GM08714 (cell line): ENCODE data around the gene RPL29.
"Not testable (repeated sequence)": the region's sequence is repeated elsewhere in the genome, so short reads cannot be mapped to it uniquely, and the experiment has no call there.

Source experiments
- H3K4me3 ChIP-seq: fragments of 200-500 bp; sonication (Bioruptor generic); 2 replicates; pipeline ENCODE4 v1.5.1; 2014; ENCODE audit warnings: mild to moderate bottlenecking, low read length, inconsistent platforms
- ZNF274 ChIP-seq: IDR thresholded peaks from 2 replicates; pipeline ENCODE4 v1.6.1; 2012; ENCODE audit warnings: mild to moderate bottlenecking, low read depth, low read length

The RPL29 gene

DNA sequence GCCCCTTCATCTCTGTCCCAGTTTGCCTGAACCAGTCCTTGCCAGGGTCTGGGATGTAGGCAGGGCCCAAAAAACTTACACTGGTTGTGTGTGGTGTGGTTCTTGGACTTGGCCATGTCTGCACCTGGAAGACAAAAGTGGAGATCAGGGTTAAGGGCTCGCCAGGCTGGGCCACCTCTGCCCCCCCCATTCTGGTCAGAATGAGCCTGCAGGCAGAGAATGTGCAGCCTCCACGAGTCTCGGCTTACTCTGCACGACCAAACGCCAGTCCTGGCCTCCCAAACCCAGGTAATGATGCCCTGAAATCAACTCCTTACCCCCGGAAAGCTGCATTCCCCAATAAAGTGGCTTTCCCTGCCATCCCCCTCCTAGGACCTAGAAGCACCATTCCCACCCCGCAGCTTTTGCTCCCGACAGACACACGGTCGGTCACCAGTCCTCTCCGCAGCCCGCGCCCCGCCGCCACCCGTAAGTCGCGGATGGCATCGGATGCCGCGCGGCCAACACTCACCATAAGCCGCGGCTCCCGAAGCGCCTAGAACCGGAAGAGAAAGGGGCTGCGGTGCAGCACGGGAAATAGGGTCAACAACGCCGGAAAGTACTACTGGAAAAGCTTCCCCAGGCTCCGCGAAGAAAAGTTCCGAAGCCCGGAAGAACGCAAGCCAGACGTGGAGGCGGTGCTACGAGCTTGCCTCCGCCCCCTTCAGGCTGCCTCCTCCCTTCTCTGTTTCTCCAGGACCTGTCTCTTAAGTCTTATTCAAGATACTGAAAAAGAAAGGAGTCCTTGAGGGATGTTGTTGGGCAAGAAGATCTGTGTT, at the start of gene RPL29:
TSS of gene RPL29 (minus strand) at position 550 of the 818 bp plus-strand sequence. CDS start at position 116, 434 bp downstream.
- TF ChIP-seq ZNF274, result no peak
- peak within 1 kb of the TSS; percentile 80 for H3K4me3 ChIP-seq

DNA sequence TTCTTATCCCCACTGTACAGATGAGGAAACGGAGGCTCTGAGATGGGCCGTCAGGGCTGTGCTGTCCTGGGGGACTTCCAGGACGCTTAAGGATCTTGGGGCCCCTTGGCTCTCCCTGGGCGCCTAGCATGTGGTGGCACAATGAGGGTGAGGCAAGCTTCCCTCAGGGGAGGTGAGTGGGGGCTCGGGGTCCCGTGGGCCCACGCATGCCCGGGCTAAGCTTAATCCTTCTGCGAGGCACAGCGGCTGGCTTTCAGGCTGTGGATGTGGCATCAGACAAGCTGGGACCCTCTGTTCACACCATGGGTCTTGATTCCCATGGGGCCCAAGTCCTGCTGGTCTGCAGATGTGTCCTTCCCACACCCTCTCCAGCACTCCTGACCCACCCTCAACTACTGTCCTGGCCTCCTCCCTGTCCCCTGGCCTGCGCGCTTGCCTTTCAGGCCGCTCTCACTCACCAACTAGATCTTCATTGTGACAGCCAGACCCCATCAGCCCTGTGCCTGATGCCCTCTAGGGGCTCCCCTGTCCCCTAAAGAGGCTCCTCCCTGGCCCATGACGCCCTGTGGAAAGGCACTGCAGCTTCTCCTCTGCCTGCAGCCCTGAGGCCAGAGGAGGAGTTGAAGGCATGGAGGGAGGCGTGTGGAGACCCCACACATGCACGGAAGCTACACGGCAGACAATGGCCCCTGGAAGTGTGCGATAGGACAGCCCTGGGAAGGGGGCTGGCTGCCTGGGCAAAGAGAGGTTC, 49.3 kb upstream of the RPL29 start:
- no peak for TF ChIP-seq ZNF274
- no peak overlapping the region for H3K4me3 ChIP-seq

DNA sequence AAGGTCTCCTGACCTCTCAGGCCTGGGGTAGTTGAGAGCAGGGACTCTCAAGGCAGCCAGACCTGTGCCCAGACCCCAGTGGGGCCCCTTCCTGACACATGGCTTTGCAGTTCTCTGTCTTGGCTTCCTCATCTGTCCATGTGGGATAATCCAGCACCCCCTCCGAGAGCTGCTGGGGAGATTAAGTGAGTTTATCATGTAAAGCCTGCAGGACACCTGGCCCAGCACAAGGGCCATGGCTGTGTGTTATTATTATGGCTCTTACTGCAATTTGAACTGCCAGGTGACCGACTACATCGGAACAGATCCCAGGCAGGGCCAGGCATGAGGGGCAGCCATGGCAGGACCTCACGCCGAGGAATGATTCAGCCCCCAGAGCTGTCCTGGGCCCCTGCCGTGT, 48.1 kb upstream of the RPL29 start:
- no peak overlapping the region for H3K4me3 ChIP-seq
- no peak for TF ChIP-seq ZNF274

- H3K4me3 ChIP-seq, result not testable (repeated sequence)
Measured at GRCh38 chr3:52043039-52043438, 47.3 kb upstream of the RPL29 start.

GRCh38 chr3:52041118-52041731, 45.5 kb upstream of the RPL29 start:
- no peak for TF ChIP-seq ZNF274
- no peak overlapping the region for H3K4me3 ChIP-seq

GRCh38 chr3:52040600-52040999, 44.9 kb upstream of the RPL29 start:
- H3K4me3 ChIP-seq, result no peak overlapping the region
- TF ChIP-seq ZNF274, result no peak

GRCh38 chr3:52039846-52040245, 44.2 kb upstream of the RPL29 start:
- no peak for TF ChIP-seq ZNF274
- no peak overlapping the region for H3K4me3 ChIP-seq

GRCh38 chr3:52039426-52039825, 43.7 kb upstream of the RPL29 start:
- no peak overlapping the region for H3K4me3 ChIP-seq
- no peak for TF ChIP-seq ZNF274

DNA sequence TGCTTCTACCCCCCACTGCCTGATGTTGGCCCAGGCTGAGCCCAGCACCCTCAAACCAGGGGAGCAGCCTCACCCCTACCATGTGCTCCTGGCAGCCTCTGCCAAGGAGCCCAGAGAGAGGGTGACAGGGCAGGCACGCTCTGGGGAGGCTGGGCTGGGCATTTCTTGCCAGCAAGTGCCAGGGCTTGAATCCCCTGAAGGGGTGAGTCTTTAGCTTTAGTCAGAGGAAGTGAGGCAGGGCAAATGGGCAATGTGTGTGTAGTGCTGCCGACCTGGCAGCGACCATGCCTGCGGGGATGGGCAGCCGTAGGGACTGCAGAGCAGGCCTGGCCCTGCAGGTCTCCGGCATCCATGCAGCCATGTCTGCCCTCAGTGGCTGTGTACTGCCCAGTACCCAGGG, 42.5 kb upstream of the RPL29 start:
- no peak for TF ChIP-seq ZNF274

DNA sequence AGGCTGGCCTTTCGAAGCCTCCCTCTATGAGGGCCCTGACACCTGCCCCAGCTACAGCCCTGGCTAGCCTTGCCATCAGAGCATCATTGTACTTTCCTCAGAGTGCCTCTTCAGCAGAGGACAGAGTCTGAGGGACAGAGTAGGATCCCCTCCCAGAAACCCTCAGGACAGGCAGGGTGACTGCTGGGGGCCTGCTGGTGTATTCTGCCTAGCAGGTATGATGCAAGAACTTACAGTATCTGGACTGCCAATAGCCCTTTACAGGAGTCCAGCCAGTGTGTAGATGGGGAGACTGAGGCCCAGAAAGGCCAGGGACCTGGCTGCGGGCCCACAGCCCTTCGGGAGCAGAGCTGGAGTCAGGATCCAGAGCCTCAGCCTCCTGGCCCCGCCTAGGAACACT, 41.6 kb upstream of the RPL29 start:
- no peak for TF ChIP-seq ZNF274
- no peak overlapping the region for H3K4me3 ChIP-seq

More for the DNA sequence above, 42.5 kb upstream of the RPL29 start:
- H3K4me3 ChIP-seq, result no peak overlapping the region

GRCh38 chr3:52036829-52037228, 41.1 kb upstream of the RPL29 start:
- TF ChIP-seq ZNF274, result no peak
- no peak overlapping the region for H3K4me3 ChIP-seq

DNA sequence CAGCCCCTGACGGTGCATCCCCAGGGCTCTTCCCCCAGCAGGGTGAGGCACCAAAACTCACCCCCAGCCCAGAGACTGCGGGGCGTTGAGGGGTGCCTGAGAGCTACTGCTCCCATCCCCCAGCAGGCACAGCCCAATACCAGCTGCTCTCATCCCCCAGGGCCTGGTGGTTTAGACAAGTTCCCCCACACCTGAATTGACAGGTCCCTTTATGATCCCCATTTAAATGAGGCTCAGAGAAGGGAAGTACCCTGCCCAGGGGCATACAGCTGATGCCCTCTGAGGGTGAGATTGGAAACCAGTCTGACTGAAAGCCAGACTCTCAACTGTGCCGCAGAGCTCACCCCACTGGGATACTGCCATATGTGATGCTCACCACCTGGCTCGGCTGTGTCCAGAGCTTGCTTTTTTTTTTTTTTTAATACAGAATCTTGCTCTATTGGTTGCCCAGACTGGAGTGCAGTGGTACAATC, 40.6 kb upstream of the RPL29 start:
- TF ChIP-seq ZNF274, result no peak
- H3K4me3 ChIP-seq, result no peak overlapping the region

DNA sequence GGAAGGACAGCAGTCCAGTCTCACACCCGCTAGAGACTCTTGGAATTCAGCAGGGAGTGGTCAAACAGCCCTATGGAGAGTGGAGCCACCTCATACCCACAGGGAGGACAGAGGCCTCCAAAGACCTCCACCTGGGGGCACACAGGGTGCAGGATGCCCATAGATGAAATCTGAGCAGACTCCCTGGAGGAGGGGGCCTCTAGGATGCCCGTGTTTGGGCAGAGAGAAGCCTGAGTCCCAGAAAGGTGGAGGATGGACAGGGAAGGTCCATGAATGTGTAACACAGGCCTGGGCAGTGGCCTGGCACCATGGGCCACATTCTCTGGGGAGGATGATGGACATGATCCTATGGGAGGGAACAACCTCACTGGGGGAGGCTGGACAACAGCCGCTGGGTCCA, 39.0 kb upstream of the RPL29 start:
- no peak overlapping the region for H3K4me3 ChIP-seq
- no peak for TF ChIP-seq ZNF274

DNA sequence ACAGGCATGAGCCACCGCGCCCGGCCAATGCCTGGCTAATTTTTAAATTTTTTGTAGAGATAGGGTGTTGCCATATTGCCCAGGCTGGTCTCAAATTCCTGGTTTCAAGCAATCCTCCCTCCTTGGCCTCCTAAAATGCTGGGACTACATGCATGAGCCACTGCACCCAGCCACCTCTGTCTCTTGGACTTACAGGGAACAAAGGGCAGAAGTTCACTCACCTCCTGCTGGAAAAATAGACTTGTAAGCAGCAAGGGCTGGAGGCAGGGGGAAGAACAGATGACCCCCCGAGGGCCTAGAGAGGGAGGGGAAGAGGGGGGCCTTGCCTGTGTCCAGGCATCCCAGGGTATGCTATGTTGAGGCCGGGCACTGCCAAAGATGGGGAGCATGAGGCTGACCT, 38.5 kb upstream of the RPL29 start:
- H3K4me3 ChIP-seq, result no peak overlapping the region
- no peak for TF ChIP-seq ZNF274

DNA sequence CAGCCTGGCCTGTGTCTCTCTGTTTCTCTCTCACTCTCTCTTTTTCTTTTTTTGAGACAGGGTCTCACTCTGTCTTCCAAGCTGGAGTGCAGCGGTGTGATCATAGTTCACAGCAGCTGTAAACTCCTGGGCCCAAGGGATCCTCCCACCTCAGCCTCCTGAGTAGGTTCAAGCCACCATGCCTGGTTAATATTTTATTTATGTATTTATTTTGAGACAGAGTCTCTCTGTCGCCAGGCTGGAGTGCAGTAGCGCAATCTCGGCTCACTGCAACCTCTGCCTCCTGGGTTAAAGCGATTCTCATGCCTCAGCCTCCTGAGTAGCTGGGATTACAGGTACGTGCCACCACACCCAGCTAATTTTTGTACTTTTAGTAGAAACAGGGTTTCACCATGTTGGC, 38.1 kb upstream of the RPL29 start:
- not testable (repeated sequence) for H3K4me3 ChIP-seq
